Peyer's patch (tissue), 4 donors: ENCODE measurements around the gene ARHGEF33.

Experiments used
- POLR2A ChIP-seq, 2 donors: fragments of 450-650 bp; IDR thresholded peaks; one replicate each; pipeline ENCODE4 v1.5.1; 2017; ENCODE audit warnings: antibody characterized with exemption in 2 of 2, mild to moderate bottlenecking in 2 of 2, moderate library complexity in 2 of 2
- TF ChIP-seq, protein P1 (sequence below), 6 experiments: fragments of 450-650 bp in 4 of 6; fragments of 200-600 bp in 2 of 6; sonication (generic) in 1 of 6; IDR thresholded peaks; one replicate each; pipeline ENCODE4 v1.5.1; 2017 to 2019; ENCODE audit warnings: antibody characterized with exemption in 6 of 6, mild to moderate bottlenecking in 3 of 6, moderate library complexity in 1 of 6

DNA sequence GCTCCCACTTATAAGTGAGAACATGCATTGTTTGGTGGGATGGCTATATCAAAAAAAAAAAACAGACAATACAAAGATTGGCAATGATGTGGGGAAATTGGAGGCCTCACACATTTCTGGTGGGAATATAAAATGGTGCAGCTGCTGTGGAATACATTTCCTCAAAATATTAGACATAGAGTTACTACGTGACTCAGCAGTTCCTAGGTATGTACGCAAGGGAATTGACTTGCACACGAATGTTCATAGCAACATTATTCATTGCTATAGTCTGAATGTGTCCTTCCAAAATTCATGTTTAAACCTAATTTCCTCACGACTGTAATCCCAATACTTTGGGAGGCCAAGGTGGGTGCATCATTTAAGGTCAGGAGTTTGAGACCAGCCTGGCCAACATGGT, 2.3 kb upstream of the ARHGEF33 start:
- TF ChIP-seq, protein P1, sequence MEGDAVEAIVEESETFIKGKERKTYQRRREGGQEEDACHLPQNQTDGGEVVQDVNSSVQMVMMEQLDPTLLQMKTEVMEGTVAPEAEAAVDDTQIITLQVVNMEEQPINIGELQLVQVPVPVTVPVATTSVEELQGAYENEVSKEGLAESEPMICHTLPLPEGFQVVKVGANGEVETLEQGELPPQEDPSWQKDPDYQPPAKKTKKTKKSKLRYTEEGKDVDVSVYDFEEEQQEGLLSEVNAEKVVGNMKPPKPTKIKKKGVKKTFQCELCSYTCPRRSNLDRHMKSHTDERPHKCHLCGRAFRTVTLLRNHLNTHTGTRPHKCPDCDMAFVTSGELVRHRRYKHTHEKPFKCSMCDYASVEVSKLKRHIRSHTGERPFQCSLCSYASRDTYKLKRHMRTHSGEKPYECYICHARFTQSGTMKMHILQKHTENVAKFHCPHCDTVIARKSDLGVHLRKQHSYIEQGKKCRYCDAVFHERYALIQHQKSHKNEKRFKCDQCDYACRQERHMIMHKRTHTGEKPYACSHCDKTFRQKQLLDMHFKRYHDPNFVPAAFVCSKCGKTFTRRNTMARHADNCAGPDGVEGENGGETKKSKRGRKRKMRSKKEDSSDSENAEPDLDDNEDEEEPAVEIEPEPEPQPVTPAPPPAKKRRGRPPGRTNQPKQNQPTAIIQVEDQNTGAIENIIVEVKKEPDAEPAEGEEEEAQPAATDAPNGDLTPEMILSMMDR (IDR thresholded peaks at IDR 0.05): no peak
- no peak for TF ChIP-seq POLR2A (IDR thresholded peaks at IDR 0.05)
